Mesenchymal stem cell (in vitro differentiated cells and primary cell): ENCODE results near the gene HPN.
"Not testable (repeated sequence)": the region's sequence is repeated elsewhere in the genome, so short reads cannot be mapped to it uniquely, and the experiment has no call there.

Experiments used
- DNase-seq: peaks from one replicate; pipeline ENCODE4 v3.0.0-alpha.2; 2013
- H2AFZ ChIP-seq: one replicate; pipeline ENCODE4 v1.6.1; 2013; ENCODE audit warnings: low read depth, mild to moderate bottlenecking, control low read depth, inconsistent platforms, low read length, moderate library complexity
- H2AK5ac ChIP-seq: 2 replicates; pipeline ENCODE4 v1.6.1; 2013; ENCODE audit warnings: low read length, moderate library complexity, mild to moderate bottlenecking, inconsistent platforms; ENCODE audit not compliant: severe bottlenecking
- H2BK120ac ChIP-seq: one replicate; pipeline ENCODE4 v1.6.1; 2013; ENCODE audit warnings: low read depth, mild to moderate bottlenecking, inconsistent platforms, low read length, moderate library complexity
- H2BK12ac ChIP-seq, 2 experiments: one replicate each; pipeline ENCODE4 v1.6.1; 2013; ENCODE audit warnings: inconsistent platforms in 2 of 2, low read length in 2 of 2, mild to moderate bottlenecking in 2 of 2, moderate library complexity in 2 of 2, control low read depth in 1 of 2
- H2BK15ac ChIP-seq: one replicate; pipeline ENCODE4 v1.6.1; 2013; ENCODE audit warnings: mild to moderate bottlenecking, low read depth, inconsistent platforms; ENCODE audit not compliant: poor library complexity, severe bottlenecking
- H2BK5ac ChIP-seq: 2 replicates; pipeline ENCODE4 v1.6.1; 2013; ENCODE audit warnings: low read depth, mild to moderate bottlenecking, low read length, control low read depth, inconsistent platforms; ENCODE audit not compliant: poor library complexity, severe bottlenecking
- H3K14ac ChIP-seq, 2 experiments: one replicate each; pipeline ENCODE4 v1.6.1; 2013; ENCODE audit warnings: inconsistent platforms in 2 of 2, low read length in 2 of 2, control low read depth in 1 of 2, mild to moderate bottlenecking in 1 of 2, moderate library complexity in 1 of 2
- H3K18ac ChIP-seq, 2 experiments: one replicate each; pipeline ENCODE4 v1.6.1; 2013; ENCODE audit warnings: inconsistent platforms in 2 of 2, low read length in 2 of 2, control low read depth in 1 of 2, low read depth in 1 of 2, mild to moderate bottlenecking in 1 of 2
- H3K23ac ChIP-seq, 2 experiments: one replicate each; pipeline ENCODE4 v1.6.1; 2013; ENCODE audit warnings: inconsistent platforms in 2 of 2, low read length in 2 of 2, mild to moderate bottlenecking in 2 of 2, moderate library complexity in 2 of 2, control low read depth in 1 of 2
- H3K27ac ChIP-seq: 2 replicates; pipeline ENCODE4 v1.5.1; 2013; ENCODE audit warnings: mild to moderate bottlenecking, moderate library complexity, low read length, control low read depth, inconsistent platforms; ENCODE audit not compliant: poor library complexity, severe bottlenecking
- H3K27me3 ChIP-seq, 2 experiments: 2 replicates each; pipeline versions ENCODE4 v1.6.1 to v1.7.0; 2013; ENCODE audit warnings: low read length in 2 of 2, mild to moderate bottlenecking in 2 of 2, moderate library complexity in 2 of 2, control low read depth in 1 of 2, inconsistent platforms in 1 of 2; ENCODE audit not compliant: control insufficient read depth in 1 of 2, insufficient read depth in 1 of 2
- H3K36me3 ChIP-seq, 2 experiments: 2 replicates each; pipeline versions ENCODE4 v1.6.1 to v1.7.0; 2013; ENCODE audit warnings: low read length in 2 of 2, control low read depth in 1 of 2, inconsistent platforms in 1 of 2, low read depth in 1 of 2, mild to moderate bottlenecking in 1 of 2; ENCODE audit not compliant: insufficient read depth in 2 of 2, control insufficient read depth in 1 of 2
- H3K4ac ChIP-seq, 2 experiments: one replicate each; pipeline ENCODE4 v1.6.1; 2013; ENCODE audit warnings: inconsistent platforms in 2 of 2, low read length in 2 of 2, mild to moderate bottlenecking in 2 of 2, moderate library complexity in 2 of 2, control low read depth in 1 of 2, low read depth in 1 of 2
- H3K4me1 ChIP-seq: 2 replicates; pipeline ENCODE4 v1.6.1; 2013; ENCODE audit warnings: low read depth, low read length, control low read depth; ENCODE audit not compliant: control insufficient read depth, insufficient read depth
- H3K4me2 ChIP-seq: 2 replicates; pipeline ENCODE4 v1.6.1; 2013; ENCODE audit warnings: low read length, mild to moderate bottlenecking, inconsistent platforms; ENCODE audit not compliant: poor library complexity, severe bottlenecking
- H3K4me3 ChIP-seq, 2 experiments: 2 replicates each; pipeline versions ENCODE4 v1.5.1 to v1.7.0; 2013; ENCODE audit warnings: low read length in 2 of 2, mild to moderate bottlenecking in 2 of 2, control low read depth in 1 of 2, low read depth in 1 of 2; ENCODE audit not compliant: insufficient read depth in 1 of 2
- H3K79me1 ChIP-seq: replicated peaks from 2 replicates; pipeline ENCODE4 v1.6.1; 2013; ENCODE audit warnings: mild to moderate bottlenecking, control low read depth, low read length, inconsistent platforms; ENCODE audit not compliant: poor library complexity, severe bottlenecking
- H3K9ac ChIP-seq: 2 replicates; pipeline ENCODE4 v1.7.0; 2013; ENCODE audit warnings: mild to moderate bottlenecking, low read length, moderate library complexity
- H3K9me3 ChIP-seq: 2 replicates; pipeline ENCODE4 v1.7.0; 2013; ENCODE audit warnings: mild to moderate bottlenecking, low read length; ENCODE audit not compliant: control insufficient read depth
- H4K8ac ChIP-seq: one replicate; pipeline ENCODE4 v1.6.1; 2013; ENCODE audit warnings: inconsistent platforms, mild to moderate bottlenecking, low read length, moderate library complexity
- H4K91ac ChIP-seq: one replicate; pipeline ENCODE4 v1.6.1; 2013; ENCODE audit warnings: mild to moderate bottlenecking, low read length, inconsistent platforms
- WGBS: methylation state at CpG from one replicate; pipeline ENCODE4 v1.1.7; 2013; ENCODE audit warnings: mixed read lengths; 5-methylcytosine and 5-hydroxymethylcytosine counted together

The HPN gene

GRCh38 chr19:35103614-35104013 lies 62.1 kb downstream of the HPN start:
- not testable (repeated sequence) for H3K79me1 ChIP-seq, H3K27me3 ChIP-seq, H3K4me1 ChIP-seq, H3K4me2 ChIP-seq, H4K91ac ChIP-seq, DNase-seq, H3K23ac ChIP-seq, H3K9me3 ChIP-seq, H3K18ac ChIP-seq, H2AFZ ChIP-seq, H3K9ac ChIP-seq, H3K4me3 ChIP-seq, H3K27ac ChIP-seq, H2BK12ac ChIP-seq, H2BK15ac ChIP-seq, H2AK5ac ChIP-seq, H3K4ac ChIP-seq, H4K8ac ChIP-seq, H2BK120ac ChIP-seq, H3K36me3 ChIP-seq, H3K14ac ChIP-seq, H2BK5ac ChIP-seq
- WGBS: 80% methylated on average over 10 of the region's 10 CpGs

GRCh38 chr19:35104361-35104760 lies 62.8 kb downstream of the HPN start:
- H2BK120ac ChIP-seq: no peak overlapping the region
- H3K4ac ChIP-seq: no peak overlapping the region
- peaks cover 3% of the 10 kb centered on the region for H3K4me1 ChIP-seq
- H3K4me2 ChIP-seq: no peak overlapping the region
- H3K9me3 ChIP-seq: no peaks in the 10 kb centered on the region
- no peak overlapping the region for H4K8ac ChIP-seq
- no peak overlapping the region for H2BK15ac ChIP-seq
- H4K91ac ChIP-seq: no peak overlapping the region
- H3K14ac ChIP-seq: no peak overlapping the region
- H2BK12ac ChIP-seq: no peak overlapping the region
- H3K9ac ChIP-seq: no peak overlapping the region
- H3K27me3 ChIP-seq: peaks cover 3 to 6% of the 10 kb centered on the region in 2 experiments
- H2AK5ac ChIP-seq: no peak overlapping the region
- no peak overlapping the region for H3K23ac ChIP-seq
- H2AFZ ChIP-seq: no peak overlapping the region
- H2BK5ac ChIP-seq: no peak overlapping the region
- H3K18ac ChIP-seq: no peak overlapping the region
- H3K4me3 ChIP-seq: no peak overlapping the region
- H3K27ac ChIP-seq: no peak overlapping the region
- H3K79me1 ChIP-seq: no peaks in the 10 kb centered on the region
- DNase-seq: no peak
- WGBS: 88% methylated on average over 11 of the region's 11 CpGs
- no peaks in the 10 kb centered on the region for H3K36me3 ChIP-seq

GRCh38 chr19:35105047-35105410 lies 63.5 kb downstream of the HPN start:
- no peak overlapping the region for H2BK120ac ChIP-seq
- no peak overlapping the region for H3K9ac ChIP-seq
- H3K4me3 ChIP-seq: no peak overlapping the region
- H2BK12ac ChIP-seq: no peak overlapping the region
- H2BK15ac ChIP-seq: no peak overlapping the region
- DNase-seq: no peak
- H4K8ac ChIP-seq: no peak overlapping the region
- H3K4me2 ChIP-seq: no peak overlapping the region
- H3K27me3 ChIP-seq: peaks cover 3% of the 10 kb centered on the region in 2 experiments
- no peak overlapping the region for H2AFZ ChIP-seq
- WGBS: 88% methylated on average over 6 of the region's 6 CpGs
- H3K4ac ChIP-seq: no peak overlapping the region
- no peaks in the 10 kb centered on the region for H3K36me3 ChIP-seq
- H3K14ac ChIP-seq: no peak overlapping the region
- no peak overlapping the region for H2AK5ac ChIP-seq
- H4K91ac ChIP-seq: no peak overlapping the region
- peaks cover 3% of the 10 kb centered on the region for H3K4me1 ChIP-seq
- H3K9me3 ChIP-seq: no peaks in the 10 kb centered on the region
- no peak overlapping the region for H3K18ac ChIP-seq
- H3K23ac ChIP-seq: no peak overlapping the region
- H3K27ac ChIP-seq: no peak overlapping the region
- H3K79me1 ChIP-seq: no peaks in the 10 kb centered on the region
- H2BK5ac ChIP-seq: no peak overlapping the region

- H4K8ac ChIP-seq: no peak overlapping the region
- H3K9me3 ChIP-seq: no peaks in the 10 kb centered on the region
- no peak overlapping the region for H3K9ac ChIP-seq
- no peak overlapping the region for H3K27ac ChIP-seq
- no peak overlapping the region for H2AFZ ChIP-seq
- H2AK5ac ChIP-seq: no peak overlapping the region
- H2BK12ac ChIP-seq: no peak overlapping the region
- H3K23ac ChIP-seq: no peak overlapping the region
- WGBS: 82% methylated on average over 30 of the region's 30 CpGs
- no peak overlapping the region for H4K91ac ChIP-seq
- H3K14ac ChIP-seq: no peak overlapping the region
- peaks cover 1 to 3% of the 10 kb centered on the region in 2 experiments for H3K27me3 ChIP-seq
- no peak overlapping the region for H2BK120ac ChIP-seq
- peak overlapping the region in 1 of 2 experiments; percentile 48 for H3K18ac ChIP-seq
- no peak for DNase-seq
- H3K4me1 ChIP-seq: peaks cover under 1% of the 10 kb centered on the region
- no peak overlapping the region for H3K4me3 ChIP-seq
- H2BK5ac ChIP-seq: no peak overlapping the region
- no peak overlapping the region for H2BK15ac ChIP-seq
- H3K79me1 ChIP-seq: no peaks in the 10 kb centered on the region
- no peaks in the 10 kb centered on the region for H3K36me3 ChIP-seq
- H3K4ac ChIP-seq: no peak overlapping the region
- H3K4me2 ChIP-seq: no peak overlapping the region
Observed at GRCh38 chr19:35105411-35106290, 64.1 kb downstream of the HPN start.
